ENCODE results near the gene HSPBP1.
A peak's percentile ranks its signal among the peaks of the same experiment; 100 is the strongest.

The HSPBP1 gene, protein sequence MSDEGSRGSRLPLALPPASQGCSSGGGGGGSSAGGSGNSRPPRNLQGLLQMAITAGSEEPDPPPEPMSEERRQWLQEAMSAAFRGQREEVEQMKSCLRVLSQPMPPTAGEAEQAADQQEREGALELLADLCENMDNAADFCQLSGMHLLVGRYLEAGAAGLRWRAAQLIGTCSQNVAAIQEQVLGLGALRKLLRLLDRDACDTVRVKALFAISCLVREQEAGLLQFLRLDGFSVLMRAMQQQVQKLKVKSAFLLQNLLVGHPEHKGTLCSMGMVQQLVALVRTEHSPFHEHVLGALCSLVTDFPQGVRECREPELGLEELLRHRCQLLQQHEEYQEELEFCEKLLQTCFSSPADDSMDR

DNA sequence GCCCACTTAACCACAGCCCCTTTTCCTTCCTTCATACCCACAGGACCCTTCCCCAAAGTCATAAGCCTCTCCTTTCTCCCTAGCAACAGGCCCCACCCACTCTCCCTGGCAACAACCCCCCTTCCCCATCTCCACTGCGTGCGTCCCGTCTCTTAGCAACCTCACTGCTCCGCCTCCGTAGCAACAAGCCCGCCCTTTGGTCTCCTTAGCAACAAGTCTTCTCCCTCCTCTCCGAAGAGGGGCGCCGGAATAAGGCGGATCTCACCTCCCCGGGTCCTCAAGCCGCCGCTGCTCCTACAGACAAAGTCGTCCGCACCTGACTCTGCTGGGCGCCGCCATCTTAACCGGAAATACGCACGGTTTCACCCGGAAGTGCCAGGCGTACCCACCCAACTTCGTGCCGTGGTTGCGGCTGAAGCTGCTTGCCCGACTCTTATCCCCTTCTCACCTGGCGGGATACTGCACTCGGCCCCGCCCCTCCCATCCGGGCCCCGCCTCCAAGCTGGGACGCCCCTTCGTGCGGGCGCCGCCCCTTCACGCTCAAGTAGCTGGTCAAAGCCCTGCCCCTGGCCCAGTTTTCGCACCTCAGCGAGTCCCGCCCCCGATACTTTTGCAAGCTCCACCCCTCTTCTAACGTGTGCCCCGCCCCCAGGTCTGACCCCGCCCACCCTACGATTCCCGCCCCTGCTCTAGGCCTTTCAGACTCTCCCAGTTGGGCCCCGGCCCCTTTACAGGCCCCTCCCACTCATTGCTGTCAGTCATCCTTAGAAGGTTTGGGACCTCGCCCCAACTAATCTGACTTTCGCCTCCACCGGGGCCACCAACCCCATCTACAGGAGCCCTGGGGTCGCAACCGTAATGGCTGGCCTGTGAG, at the start of gene HSPBP1:
Gene HSPBP1, minus strand, starts transcription at position 341 of the 874 bp plus-strand sequence. CDS start 502 bp downstream, outside the sequence.
- TF ChIP-seq ZFP30 (CRISPR knock-in tag; IDR thresholded peaks at IDR 0.05) (no peak), ZNF8 (CRISPR knock-in tag; IDR thresholded peaks at IDR 0.05) (peak; percentile 37; the same call in 1 of the 2 replicates), ZC3H10 (CRISPR knock-in tag; IDR thresholded peaks at IDR 0.05) (no peak)
- peak; percentile 90 for ATAC-seq

DNA sequence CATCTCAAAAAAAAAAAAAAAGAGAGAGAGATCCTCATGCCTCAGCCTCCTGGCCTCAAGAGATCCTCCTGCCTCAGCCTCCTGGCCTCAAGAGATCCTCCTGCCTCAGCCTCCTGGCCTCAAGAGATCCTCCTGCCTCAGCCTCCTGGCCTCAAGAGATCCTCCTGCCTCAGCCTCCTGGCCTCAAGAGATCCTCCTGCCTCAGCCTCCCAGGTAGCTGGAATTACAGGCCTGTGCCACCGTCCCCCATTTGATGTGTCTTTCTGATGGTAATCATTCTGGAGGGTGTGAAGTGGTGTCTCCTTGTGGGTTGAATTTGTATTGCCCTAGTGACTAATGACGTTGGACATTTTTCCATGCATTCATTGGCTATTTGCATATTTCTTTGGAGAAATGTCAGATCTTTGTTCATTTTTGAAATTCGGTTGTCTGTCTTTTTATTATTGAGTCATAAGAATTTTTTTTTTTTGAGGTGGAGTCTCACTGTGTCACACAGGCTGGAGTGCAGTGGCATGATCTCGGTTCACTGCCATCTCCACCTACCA, 48.9 kb upstream of the HSPBP1 start:
- ATAC-seq, result peak; percentile 86

DNA sequence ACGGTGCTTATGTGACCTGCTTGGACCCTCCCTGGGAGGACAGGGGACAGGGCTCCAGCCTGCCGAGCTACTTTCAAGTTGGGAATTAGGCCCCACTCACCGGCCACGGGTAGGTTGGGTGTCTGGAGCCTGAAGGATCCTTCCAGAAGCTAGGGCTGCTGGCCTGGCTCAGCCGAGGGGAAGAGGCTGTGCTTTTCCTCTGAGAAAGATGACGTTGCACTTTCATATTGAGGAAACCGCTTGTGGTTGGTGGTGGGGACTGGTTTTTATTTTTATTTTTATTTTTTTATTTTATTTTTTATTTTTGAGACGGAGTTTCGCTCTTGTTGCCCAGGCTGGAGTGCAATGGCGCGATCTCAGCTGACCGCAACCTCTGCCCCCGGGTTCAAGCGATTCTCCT, 45.3 kb upstream of the HSPBP1 start, which contains the start of gene TMEM150B:
Gene TMEM150B, minus strand, starts transcription at position 170 of the 400 bp plus-strand sequence. CDS start 4,305 bp downstream, outside the sequence.
- TF ChIP-seq TCF4 (CRISPR knock-in tag; IDR thresholded peaks at IDR 0.05; ENCODE audit: borderline replicate concordance) (no peak), OSR1 (CRISPR knock-in tag; IDR thresholded peaks at IDR 0.05) (no peak), ZFP30 (CRISPR knock-in tag; IDR thresholded peaks at IDR 0.05) (no peak), GLIS3 (CRISPR knock-in tag; IDR thresholded peaks at IDR 0.05) (no peak), ZNF70 (CRISPR knock-in tag; IDR thresholded peaks at IDR 0.05) (no peak), PPARA (CRISPR knock-in tag; IDR thresholded peaks at IDR 0.05; ENCODE audit: borderline replicate concordance) (no peak), BACH2 (CRISPR knock-in tag; IDR thresholded peaks at IDR 0.05; ENCODE audit: borderline replicate concordance) (no peak), CSDC2 (CRISPR knock-in tag; IDR thresholded peaks at IDR 0.05) (no peak), RARB (CRISPR knock-in tag; IDR thresholded peaks at IDR 0.05) (no peak), ARNTL (CRISPR knock-in tag; IDR thresholded peaks at IDR 0.05; ENCODE audit: borderline replicate concordance, low read depth) (no peak), ZC3H10 (CRISPR knock-in tag; IDR thresholded peaks at IDR 0.05) (no peak), ESRRG (CRISPR knock-in tag; IDR thresholded peaks at IDR 0.05) (no peak), ZNF8 (CRISPR knock-in tag; IDR thresholded peaks at IDR 0.05) (no peak)
- TF ChIP-seq, protein P1, sequence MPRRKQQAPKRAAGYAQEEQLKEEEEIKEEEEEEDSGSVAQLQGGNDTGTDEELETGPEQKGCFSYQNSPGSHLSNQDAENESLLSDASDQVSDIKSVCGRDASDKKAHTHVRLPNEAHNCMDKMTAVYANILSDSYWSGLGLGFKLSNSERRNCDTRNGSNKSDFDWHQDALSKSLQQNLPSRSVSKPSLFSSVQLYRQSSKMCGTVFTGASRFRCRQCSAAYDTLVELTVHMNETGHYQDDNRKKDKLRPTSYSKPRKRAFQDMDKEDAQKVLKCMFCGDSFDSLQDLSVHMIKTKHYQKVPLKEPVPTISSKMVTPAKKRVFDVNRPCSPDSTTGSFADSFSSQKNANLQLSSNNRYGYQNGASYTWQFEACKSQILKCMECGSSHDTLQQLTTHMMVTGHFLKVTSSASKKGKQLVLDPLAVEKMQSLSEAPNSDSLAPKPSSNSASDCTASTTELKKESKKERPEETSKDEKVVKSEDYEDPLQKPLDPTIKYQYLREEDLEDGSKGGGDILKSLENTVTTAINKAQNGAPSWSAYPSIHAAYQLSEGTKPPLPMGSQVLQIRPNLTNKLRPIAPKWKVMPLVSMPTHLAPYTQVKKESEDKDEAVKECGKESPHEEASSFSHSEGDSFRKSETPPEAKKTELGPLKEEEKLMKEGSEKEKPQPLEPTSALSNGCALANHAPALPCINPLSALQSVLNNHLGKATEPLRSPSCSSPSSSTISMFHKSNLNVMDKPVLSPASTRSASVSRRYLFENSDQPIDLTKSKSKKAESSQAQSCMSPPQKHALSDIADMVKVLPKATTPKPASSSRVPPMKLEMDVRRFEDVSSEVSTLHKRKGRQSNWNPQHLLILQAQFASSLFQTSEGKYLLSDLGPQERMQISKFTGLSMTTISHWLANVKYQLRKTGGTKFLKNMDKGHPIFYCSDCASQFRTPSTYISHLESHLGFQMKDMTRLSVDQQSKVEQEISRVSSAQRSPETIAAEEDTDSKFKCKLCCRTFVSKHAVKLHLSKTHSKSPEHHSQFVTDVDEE (CRISPR knock-in tag; IDR thresholded peaks at IDR 0.05), result no peak
- TF ChIP-seq, protein P2, sequence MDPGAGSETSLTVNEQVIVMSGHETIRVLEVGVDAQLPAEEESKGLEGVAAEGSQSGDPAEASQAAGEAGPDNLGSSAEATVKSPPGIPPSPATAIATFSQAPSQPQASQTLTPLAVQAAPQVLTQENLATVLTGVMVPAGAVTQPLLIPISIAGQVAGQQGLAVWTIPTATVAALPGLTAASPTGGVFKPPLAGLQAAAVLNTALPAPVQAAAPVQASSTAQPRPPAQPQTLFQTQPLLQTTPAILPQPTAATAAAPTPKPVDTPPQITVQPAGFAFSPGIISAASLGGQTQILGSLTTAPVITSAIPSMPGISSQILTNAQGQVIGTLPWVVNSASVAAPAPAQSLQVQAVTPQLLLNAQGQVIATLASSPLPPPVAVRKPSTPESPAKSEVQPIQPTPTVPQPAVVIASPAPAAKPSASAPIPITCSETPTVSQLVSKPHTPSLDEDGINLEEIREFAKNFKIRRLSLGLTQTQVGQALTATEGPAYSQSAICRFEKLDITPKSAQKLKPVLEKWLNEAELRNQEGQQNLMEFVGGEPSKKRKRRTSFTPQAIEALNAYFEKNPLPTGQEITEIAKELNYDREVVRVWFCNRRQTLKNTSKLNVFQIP (CRISPR knock-in tag; IDR thresholded peaks at IDR 0.05; ENCODE audit: borderline replicate concordance, low read depth), result no peak
- no peak for ATAC-seq

DNA sequence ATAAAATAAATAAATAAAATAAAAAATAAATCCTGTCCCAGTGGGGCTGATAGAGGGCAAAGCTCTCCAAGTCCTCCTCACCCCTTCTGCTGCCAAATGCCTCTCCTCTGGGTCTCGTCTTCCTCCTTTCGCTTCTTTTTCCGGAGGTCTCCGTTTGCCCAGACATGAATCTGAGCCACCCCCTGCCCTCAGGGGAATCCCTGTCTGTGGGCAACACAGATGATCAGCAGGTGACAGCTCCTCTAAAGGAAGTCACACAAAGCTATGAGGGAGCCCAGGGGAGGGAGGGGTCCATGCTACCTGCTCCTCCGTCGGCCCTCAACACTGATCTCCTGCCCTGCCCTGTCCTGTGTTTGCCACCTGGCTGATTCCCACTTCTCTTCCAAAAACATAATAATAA, 44.8 kb upstream of the HSPBP1 start:
- ATAC-seq, result no peak
- TF ChIP-seq ZFP3 (CRISPR knock-in tag; IDR thresholded peaks at IDR 0.05), result no peak
- TF ChIP-seq RARB (CRISPR knock-in tag; IDR thresholded peaks at IDR 0.05), result no peak
- TF ChIP-seq, protein P3, sequence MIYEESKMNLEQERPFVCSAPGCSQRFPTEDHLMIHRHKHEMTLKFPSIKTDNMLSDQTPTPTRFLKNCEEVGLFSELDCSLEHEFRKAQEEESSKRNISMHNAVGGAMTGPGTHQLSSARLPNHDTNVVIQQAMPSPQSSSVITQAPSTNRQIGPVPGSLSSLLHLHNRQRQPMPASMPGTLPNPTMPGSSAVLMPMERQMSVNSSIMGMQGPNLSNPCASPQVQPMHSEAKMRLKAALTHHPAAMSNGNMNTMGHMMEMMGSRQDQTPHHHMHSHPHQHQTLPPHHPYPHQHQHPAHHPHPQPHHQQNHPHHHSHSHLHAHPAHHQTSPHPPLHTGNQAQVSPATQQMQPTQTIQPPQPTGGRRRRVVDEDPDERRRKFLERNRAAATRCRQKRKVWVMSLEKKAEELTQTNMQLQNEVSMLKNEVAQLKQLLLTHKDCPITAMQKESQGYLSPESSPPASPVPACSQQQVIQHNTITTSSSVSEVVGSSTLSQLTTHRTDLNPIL (CRISPR knock-in tag; IDR thresholded peaks at IDR 0.05; ENCODE audit: low read depth), result no peak
- TF ChIP-seq SNAI2 (CRISPR knock-in tag; IDR thresholded peaks at IDR 0.05), result no peak
- TF ChIP-seq ESRRG (CRISPR knock-in tag; IDR thresholded peaks at IDR 0.05), result no peak
- no peak for TF ChIP-seq TOX (CRISPR knock-in tag; IDR thresholded peaks at IDR 0.05; ENCODE audit: borderline replicate concordance)
- TF ChIP-seq TCF4 (CRISPR knock-in tag; IDR thresholded peaks at IDR 0.05; ENCODE audit: borderline replicate concordance), result no peak
- TF ChIP-seq ZFP30 (CRISPR knock-in tag; IDR thresholded peaks at IDR 0.05), result no peak
- no peak for TF ChIP-seq GLIS3 (CRISPR knock-in tag; IDR thresholded peaks at IDR 0.05)
- no peak for TF ChIP-seq ISL1 (CRISPR knock-in tag; IDR thresholded peaks at IDR 0.05)
- TF ChIP-seq, protein P4, sequence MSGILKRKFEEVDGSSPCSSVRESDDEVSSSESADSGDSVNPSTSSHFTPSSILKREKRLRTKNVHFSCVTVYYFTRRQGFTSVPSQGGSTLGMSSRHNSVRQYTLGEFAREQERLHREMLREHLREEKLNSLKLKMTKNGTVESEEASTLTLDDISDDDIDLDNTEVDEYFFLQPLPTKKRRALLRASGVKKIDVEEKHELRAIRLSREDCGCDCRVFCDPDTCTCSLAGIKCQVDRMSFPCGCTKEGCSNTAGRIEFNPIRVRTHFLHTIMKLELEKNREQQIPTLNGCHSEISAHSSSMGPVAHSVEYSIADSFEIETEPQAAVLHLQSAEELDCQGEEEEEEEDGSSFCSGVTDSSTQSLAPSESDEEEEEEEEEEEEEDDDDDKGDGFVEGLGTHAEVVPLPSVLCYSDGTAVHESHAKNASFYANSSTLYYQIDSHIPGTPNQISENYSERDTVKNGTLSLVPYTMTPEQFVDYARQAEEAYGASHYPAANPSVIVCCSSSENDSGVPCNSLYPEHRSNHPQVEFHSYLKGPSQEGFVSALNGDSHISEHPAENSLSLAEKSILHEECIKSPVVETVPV (CRISPR knock-in tag; IDR thresholded peaks at IDR 0.05), result no peak
- TF ChIP-seq ZNF70 (CRISPR knock-in tag; IDR thresholded peaks at IDR 0.05), result no peak

Data from SK-N-SH treated with all-trans-retinoic acid at 6 μM for 48 hours (cell line).